GM12872 (cell line): ENCODE data around the gene ITGB2.

Experiments
- TF ChIP-seq, protein P1 (sequence below): IDR thresholded peaks from 3 replicates; pipeline ENCODE4 v1.5.1; 2011; ENCODE audit warnings: low read depth, mild to moderate bottlenecking, low read length, moderate library complexity; ENCODE audit not compliant: insufficient read depth

ITGB2 gene

DNA sequence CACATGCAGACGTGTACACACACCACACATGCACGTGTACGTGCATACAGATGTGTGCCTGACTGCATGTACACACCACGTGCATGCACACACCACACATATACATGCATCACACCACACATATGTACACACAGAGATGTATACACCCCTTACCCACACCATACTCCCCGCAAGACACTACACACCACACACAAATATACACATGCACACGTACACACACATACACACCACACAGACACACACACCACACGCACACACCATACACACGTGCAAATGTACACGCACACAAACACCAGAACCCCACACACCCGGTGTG, 9.7 kb downstream of the ITGB2 start:
- TF ChIP-seq, protein P1, sequence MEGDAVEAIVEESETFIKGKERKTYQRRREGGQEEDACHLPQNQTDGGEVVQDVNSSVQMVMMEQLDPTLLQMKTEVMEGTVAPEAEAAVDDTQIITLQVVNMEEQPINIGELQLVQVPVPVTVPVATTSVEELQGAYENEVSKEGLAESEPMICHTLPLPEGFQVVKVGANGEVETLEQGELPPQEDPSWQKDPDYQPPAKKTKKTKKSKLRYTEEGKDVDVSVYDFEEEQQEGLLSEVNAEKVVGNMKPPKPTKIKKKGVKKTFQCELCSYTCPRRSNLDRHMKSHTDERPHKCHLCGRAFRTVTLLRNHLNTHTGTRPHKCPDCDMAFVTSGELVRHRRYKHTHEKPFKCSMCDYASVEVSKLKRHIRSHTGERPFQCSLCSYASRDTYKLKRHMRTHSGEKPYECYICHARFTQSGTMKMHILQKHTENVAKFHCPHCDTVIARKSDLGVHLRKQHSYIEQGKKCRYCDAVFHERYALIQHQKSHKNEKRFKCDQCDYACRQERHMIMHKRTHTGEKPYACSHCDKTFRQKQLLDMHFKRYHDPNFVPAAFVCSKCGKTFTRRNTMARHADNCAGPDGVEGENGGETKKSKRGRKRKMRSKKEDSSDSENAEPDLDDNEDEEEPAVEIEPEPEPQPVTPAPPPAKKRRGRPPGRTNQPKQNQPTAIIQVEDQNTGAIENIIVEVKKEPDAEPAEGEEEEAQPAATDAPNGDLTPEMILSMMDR = no peak

DNA sequence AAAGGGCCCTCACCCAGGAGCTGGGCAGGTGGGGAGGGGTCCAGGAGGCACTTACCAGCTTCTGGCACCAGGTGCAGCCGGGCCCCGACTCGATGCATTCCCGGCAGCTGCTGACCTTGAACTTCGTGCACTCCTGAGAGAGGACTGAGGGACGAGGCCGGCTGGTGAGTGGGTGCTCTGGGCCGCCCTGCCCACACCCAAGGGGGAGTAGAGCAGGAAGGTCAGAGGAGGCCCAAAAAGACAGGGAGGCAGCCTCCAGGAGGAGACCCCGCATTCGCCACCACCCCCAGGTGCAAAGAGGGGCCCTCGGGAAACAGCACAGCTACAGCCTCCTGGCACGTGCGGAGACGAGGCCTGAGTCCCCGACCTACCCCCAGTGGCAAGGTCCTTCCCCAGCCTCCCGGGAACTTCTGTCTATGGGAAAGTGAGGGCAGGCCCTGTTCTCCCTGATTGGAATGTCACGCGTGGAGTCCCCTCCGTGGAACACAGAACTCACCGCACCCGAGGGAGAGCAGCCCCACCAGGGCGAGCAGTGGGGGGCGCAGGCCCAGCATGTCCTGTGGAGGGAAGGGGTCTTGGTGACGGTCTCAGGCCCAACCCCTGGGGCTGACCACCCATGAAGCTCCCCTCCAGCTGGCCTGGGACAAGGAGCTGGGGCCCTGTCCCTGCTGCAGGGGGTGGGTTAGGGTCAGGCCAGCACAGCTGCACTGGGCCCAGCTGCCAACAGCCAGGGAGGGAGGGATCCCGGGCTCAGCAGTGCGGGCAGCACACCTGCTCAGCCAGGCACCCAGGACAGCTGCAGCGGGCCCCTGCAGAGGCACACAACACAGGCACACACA, 10.3 kb downstream of the ITGB2 start:
- TF ChIP-seq, protein P1 = no peak

DNA sequence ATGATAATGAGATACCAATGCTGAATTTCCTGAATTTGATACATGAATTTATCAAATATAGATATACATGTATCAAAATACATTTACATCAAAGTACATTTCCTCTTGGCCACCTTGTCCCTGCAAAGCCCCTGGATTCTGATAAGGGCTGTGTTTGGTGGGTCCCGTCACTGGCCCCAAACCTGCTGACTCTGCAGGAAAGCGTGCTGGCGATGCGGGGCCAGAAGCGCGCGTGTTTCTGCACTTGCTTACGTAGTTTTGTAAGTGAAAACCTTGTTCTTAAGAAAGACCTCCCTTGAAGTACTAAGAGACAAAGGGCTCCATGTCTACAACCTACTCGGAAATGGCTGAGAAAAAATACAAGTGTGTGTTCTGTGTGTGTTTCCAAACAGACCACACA, 11.0 kb downstream of the ITGB2 start:
- TF ChIP-seq, protein P1 = no peak

DNA sequence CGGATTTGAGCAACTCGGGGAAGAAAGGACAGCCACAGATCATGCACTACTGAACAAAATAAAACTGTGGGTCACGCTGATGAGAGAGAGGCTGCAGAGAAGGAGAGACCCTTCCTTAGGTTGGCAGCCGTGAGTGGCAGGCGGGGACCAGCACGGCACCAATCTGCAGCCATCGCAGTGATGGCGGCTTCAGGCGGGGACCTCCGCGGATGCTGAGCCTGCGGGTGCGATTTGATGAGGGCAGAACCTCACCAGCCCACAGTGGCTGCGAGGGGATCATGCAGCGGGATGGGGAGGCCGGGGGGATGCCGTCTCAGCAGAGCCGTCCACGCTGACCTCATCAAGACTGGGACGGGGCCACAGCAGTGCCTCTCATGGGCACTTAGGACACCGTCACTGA, 11.8 kb downstream of the ITGB2 start:
- TF ChIP-seq, protein P1 = no peak

DNA sequence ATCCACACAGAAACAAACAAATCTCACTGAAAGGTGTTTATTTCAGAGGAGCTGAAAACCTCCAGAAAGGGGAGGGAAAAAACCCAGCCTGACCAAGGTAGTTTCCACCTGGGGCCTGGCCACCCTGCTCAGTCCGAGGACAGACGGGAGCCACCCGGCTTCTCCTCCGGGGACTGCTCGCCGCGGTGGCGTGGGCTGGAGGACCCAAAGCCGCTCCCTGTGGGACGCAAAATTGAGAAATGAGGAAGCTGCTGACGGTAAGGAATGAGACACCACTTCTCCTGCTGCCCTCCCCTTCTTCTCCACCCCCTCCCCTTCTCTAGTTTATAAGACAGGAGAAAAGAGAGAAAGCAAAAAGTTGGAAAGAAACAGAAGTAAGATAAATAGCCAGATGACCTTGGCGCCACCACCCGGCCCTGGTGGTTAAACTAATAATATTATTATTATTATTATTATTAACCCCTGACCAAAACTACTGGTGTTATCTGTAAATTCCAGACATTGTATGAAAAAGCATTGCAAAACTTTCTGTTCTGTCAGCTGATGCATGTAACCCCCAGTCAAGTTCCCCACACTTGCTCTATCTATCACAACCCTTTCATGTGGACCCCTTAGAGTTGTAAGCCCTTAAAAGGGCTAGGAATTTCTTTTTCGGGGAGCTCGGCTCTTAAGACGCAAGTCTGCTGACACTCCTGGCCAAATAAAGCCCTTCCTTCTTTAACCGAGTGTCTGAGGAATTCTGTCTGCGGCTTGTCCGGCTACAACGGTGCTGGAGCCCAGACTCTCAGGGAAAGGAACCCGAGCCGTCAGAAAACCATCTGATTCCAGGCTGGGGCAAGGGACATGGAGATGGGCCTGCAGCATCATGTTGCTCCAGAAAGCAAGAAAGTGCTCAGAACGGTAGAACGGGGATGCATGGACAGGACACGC, 12.5 kb downstream of the ITGB2 start:
- TF ChIP-seq, protein P1 = no peak

DNA sequence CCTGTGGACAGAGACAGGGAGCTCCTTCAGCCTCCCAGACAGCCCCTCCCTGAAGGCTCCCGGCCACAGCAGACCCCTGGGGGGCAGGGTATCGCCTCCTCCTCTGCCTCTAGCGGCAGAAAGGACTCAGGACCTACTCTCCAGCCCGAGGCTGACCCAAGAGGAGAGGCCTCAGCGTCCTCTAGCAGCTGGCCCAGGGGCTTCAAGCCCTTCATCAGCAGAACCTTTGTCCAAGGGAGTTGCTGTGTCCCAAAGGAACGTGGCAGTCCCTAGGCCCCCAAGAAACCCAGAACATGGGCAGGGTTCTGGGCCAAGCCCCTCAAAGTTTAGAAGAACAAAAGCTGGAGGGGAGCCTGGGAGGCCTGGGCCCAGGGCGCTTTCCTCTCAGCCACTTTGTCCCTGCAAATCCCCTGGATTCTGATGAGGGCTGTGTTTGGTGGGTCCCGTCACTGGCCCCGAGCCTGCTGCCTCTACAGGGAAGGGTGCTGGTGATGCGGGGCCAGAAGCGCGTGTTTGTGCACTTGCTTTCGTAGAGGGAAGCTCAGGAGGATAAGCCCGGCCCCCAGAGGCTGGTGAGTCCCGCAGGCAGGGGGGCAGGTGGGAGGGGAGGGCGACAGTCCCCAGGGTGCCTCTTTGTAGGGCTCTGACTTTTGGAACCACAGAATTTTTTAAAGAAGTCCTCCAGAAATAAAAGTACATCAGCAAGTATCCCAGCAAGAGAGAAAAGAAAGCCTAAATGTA, 13.3 kb downstream of the ITGB2 start:
- TF ChIP-seq, protein P1 = no peak

DNA sequence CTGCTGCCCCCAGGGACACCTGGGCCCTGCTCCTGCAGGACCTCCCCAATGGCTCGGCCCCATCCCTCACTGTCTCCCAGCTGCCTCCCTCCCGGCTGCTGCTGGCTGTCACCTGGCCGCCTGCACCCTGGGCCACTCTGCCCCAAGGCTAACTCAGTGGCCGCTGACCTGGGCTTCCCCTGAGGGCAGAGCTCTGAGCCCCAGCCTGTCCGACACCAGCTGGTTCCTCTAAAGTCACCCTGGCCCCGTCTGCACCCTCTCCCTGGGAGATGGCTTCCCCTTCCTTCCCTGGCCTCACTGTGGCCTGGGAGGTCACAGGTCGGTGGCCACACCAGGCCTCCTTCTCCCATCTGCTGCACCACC, 15.0 kb downstream of the ITGB2 start:
- TF ChIP-seq, protein P1 = no peak
